Astrocyte (in vitro differentiated cells and primary cell): ENCODE results near the gene ERC1. TPM values are rescaled to one million over a fixed set of nuclear protein-coding genes. Genes with fewer than 3 reads are reported as not detected.

ENCODE experiments used
- DNase-seq: peaks from one replicate; pipeline ENCODE4 v3.0.0-alpha.2; 2010; ENCODE audit warnings: low read depth
- FAIRE-seq: peaks from 2 replicates; lab custom pipeline; 2011; peaks lifted over from hg19 to GRCh38; lab: Jason Lieb, UNC
- H2AFZ ChIP-seq: 2 replicates; pipeline ENCODE4 v1.6.0; 2012; ENCODE audit warnings: low read depth, low read length, inconsistent platforms
- H3K27ac ChIP-seq: 2 replicates; pipeline ENCODE4 v1.5.1; 2011; ENCODE audit warnings: low read depth, low read length, inconsistent platforms
- H3K27me3 ChIP-seq: 2 replicates; pipeline ENCODE4 v1.6.0; 2011; ENCODE audit warnings: low read length, inconsistent platforms; ENCODE audit not compliant: insufficient read depth
- H3K36me3 ChIP-seq: 2 replicates; pipeline ENCODE4 v1.5.1; 2011; ENCODE audit warnings: low read length, inconsistent platforms; ENCODE audit not compliant: insufficient read depth
- H3K4me1 ChIP-seq: 2 replicates; pipeline ENCODE4 v1.5.1; 2011; ENCODE audit warnings: low read length, inconsistent platforms; ENCODE audit not compliant: insufficient read depth
- H3K4me2 ChIP-seq: 2 replicates; pipeline ENCODE4 v1.6.0; 2012; ENCODE audit warnings: low read length, inconsistent platforms
- H3K4me3 ChIP-seq: 2 replicates; pipeline ENCODE4 v1.5.1; 2011; ENCODE audit warnings: low read depth, mild to moderate bottlenecking, low read length, inconsistent platforms; ENCODE audit not compliant: insufficient read depth
- H3K79me2 ChIP-seq: 2 replicates; pipeline ENCODE4 v1.6.0; 2012; ENCODE audit warnings: mild to moderate bottlenecking, low read length, inconsistent platforms; ENCODE audit not compliant: insufficient read depth
- H3K9ac ChIP-seq: 2 replicates; pipeline ENCODE4 v1.6.0; 2012; ENCODE audit warnings: mild to moderate bottlenecking, low read length, inconsistent platforms
- H3K9me3 ChIP-seq: 2 replicates; pipeline ENCODE4 v1.5.1; 2012; ENCODE audit warnings: low read depth, mild to moderate bottlenecking, low read length, inconsistent platforms; ENCODE audit not compliant: insufficient read depth
- H4K20me1 ChIP-seq: 2 replicates; pipeline ENCODE4 v1.6.0; 2012; ENCODE audit warnings: low read length, inconsistent platforms; ENCODE audit not compliant: insufficient read depth
- H3K27ac Mint-ChIP-seq: one replicate; pipeline ENCODE4 v1.8.0; 2021; ENCODE audit warnings: mild to moderate bottlenecking, mixed read lengths; ENCODE audit not compliant: unreplicated experiment
- H3K27me3 Mint-ChIP-seq: one replicate; pipeline ENCODE4 v1.8.0; 2021; ENCODE audit warnings: low read depth, mixed read lengths; ENCODE audit not compliant: unreplicated experiment
- H3K36me3 Mint-ChIP-seq: one replicate; pipeline ENCODE4 v1.8.0; 2021; ENCODE audit warnings: low read depth, mixed read lengths; ENCODE audit not compliant: unreplicated experiment
- H3K4me1 Mint-ChIP-seq: one replicate; pipeline ENCODE4 v1.8.0; 2021; ENCODE audit warnings: low read depth, mixed read lengths; ENCODE audit not compliant: unreplicated experiment
- H3K4me3 Mint-ChIP-seq: one replicate; pipeline ENCODE4 v1.8.0; 2021; ENCODE audit warnings: mild to moderate bottlenecking, moderate library complexity, mixed read lengths; ENCODE audit not compliant: unreplicated experiment
- H3K9me3 Mint-ChIP-seq: one replicate; pipeline ENCODE4 v1.8.0; 2021; ENCODE audit warnings: mild to moderate bottlenecking, mixed read lengths; ENCODE audit not compliant: unreplicated experiment
- CTCF ChIP-seq: IDR thresholded peaks from 2 replicates; pipeline ENCODE4 v1.5.1; 2011; ENCODE audit warnings: low read depth, mild to moderate bottlenecking, inconsistent platforms, low read length, moderate library complexity; ENCODE audit not compliant: insufficient read depth
- EZH2 ChIP-seq: IDR thresholded peaks from 2 replicates; pipeline ENCODE4 v1.6.1; 2012; ENCODE audit warnings: mild to moderate bottlenecking, low read length, inconsistent platforms; ENCODE audit not compliant: insufficient read depth
- total RNA-seq: library from RNA; stranded (reverse); gene quantifications from 2 replicates; pipeline ENCODE4 v1.2.1, GENCODE V29; 2021

ERC1 gene
- total RNA-seq, 1 donor from 2014 or later, result 67.1 TPM

- no peaks in the 10 kb centered on the region for H3K4me1 ChIP-seq
- FAIRE-seq, result no peak
- no peaks in the 10 kb centered on the region for H3K27me3 ChIP-seq
- Mint-ChIP-seq H3K4me3 (no peak overlapping the region), H3K4me1 (no peaks in the 10 kb centered on the region), H3K36me3 (peaks cover 9% of the 10 kb centered on the region), H3K27me3 (no peaks in the 10 kb centered on the region), H3K9me3 (no peaks in the 10 kb centered on the region), H3K27ac (no peak overlapping the region)
- H3K4me2 ChIP-seq, result no peak overlapping the region
- H3K9me3 ChIP-seq, result no peaks in the 10 kb centered on the region
- no peak overlapping the region for H3K9ac ChIP-seq
- H2AFZ ChIP-seq, result no peak overlapping the region
- no peak for DNase-seq
- H3K79me2 ChIP-seq, result no peaks in the 10 kb centered on the region
- H4K20me1 ChIP-seq, result no peaks in the 10 kb centered on the region
- TF ChIP-seq EZH2 (no peak), CTCF (no peak)
- H3K4me3 ChIP-seq, result no peak overlapping the region
- no peak overlapping the region for H3K27ac ChIP-seq
- no peaks in the 10 kb centered on the region for H3K36me3 ChIP-seq
Observed at GRCh38 chr12:1382151-1382550, 391.1 kb downstream of the ERC1 start.

DNA sequence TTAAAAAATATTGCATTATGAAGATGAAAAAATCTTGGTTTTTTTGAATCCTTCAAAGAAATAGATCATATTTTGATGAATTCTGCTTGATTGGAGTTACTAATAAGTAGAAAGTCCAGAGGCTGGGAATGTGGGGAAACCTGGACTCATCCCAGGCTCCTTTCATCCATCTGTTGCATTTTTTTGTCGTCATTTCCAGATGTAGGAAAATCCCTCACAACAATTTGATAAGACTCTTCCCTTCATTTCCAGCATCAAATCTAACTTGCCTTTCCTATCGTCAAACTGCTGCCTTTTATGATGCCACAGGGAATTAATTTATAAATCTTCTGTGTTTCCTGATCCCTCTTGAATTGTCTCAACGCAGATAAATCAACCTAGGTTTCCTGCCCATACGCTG is 391.8 kb downstream of the ERC1 start:
- H3K36me3 Mint-ChIP-seq, result peaks cover 11% of the 10 kb centered on the region
- H3K9me3 ChIP-seq, result no peaks in the 10 kb centered on the region
- no peak for DNase-seq

More for the DNA sequence above, 391.8 kb downstream of the ERC1 start:
- Histone ChIP-seq H3K9ac (no peak overlapping the region), H3K4me1 (no peaks in the 10 kb centered on the region), H3K79me2 (no peaks in the 10 kb centered on the region), H3K27me3 (no peaks in the 10 kb centered on the region), H3K27ac (no peak overlapping the region), H3K36me3 (no peaks in the 10 kb centered on the region), H2AFZ (no peak overlapping the region), H3K4me2 (no peak overlapping the region), H3K4me3 (no peak overlapping the region), H4K20me1 (no peaks in the 10 kb centered on the region)
- FAIRE-seq, result no peak
- no peak overlapping the region for H3K4me3 Mint-ChIP-seq
- no peaks in the 10 kb centered on the region for H3K27me3 Mint-ChIP-seq
- peaks cover 2% of the 10 kb centered on the region for H3K9me3 Mint-ChIP-seq
- H3K4me1 Mint-ChIP-seq, result no peaks in the 10 kb centered on the region
- no peak overlapping the region for H3K27ac Mint-ChIP-seq
- no peak for TF ChIP-seq EZH2
- TF ChIP-seq CTCF, result no peak
